GM06990 (cell line): ENCODE results near the gene PIN4.

ENCODE experiments used
- DNase-seq: peaks from one replicate; pipeline ENCODE4 v3.0.0-alpha.2; 2011; ENCODE audit not compliant: insufficient read length; ENCODE audit errors: extremely low read depth
- H3K27me3 ChIP-seq: replicated peaks from 2 replicates; pipeline ENCODE4 v1.6.0; 2011; ENCODE audit warnings: low read length; ENCODE audit not compliant: control insufficient read depth, insufficient read depth
- H3K36me3 ChIP-seq: 2 replicates; pipeline ENCODE4 v1.5.1; 2011; ENCODE audit warnings: low read length; ENCODE audit not compliant: control insufficient read depth, insufficient read depth
- H3K4me3 ChIP-seq: replicated peaks from 2 replicates; pipeline ENCODE4 v1.5.1; 2011; ENCODE audit warnings: low read depth, mild to moderate bottlenecking, control low read depth, low read length
- TF ChIP-seq, protein P1 (sequence below): IDR thresholded peaks from 2 replicates; pipeline ENCODE4 v1.5.1; 2011; ENCODE audit warnings: low read length, control low read depth, mild to moderate bottlenecking, inconsistent platforms; ENCODE audit not compliant: insufficient read depth, poor library complexity, severe bottlenecking

PIN4 gene

DNA sequence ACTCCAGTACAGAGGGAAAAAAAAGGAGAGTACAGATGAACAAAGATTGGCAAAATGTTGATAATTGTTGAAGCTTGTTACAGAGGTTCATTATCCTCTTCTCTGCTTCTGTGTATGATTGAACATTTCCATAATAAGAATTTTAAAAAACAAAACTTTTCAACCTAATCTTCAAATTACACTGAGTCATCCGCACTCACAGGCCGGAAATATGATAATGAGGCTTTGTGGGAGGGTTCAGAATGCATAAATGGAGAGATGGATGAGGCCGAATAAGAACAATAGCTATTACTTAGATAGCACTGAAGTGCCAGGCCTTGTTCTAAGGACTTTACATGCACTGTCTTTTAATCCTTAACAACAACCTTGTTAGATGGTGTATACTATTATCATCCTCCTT, 61.9 kb downstream of the PIN4 start:
- Histone ChIP-seq H3K36me3 (no peaks in the 10 kb centered on the region), H3K4me3 (no peak overlapping the region), H3K27me3 (no peaks in the 10 kb centered on the region)
- TF ChIP-seq, protein P1, sequence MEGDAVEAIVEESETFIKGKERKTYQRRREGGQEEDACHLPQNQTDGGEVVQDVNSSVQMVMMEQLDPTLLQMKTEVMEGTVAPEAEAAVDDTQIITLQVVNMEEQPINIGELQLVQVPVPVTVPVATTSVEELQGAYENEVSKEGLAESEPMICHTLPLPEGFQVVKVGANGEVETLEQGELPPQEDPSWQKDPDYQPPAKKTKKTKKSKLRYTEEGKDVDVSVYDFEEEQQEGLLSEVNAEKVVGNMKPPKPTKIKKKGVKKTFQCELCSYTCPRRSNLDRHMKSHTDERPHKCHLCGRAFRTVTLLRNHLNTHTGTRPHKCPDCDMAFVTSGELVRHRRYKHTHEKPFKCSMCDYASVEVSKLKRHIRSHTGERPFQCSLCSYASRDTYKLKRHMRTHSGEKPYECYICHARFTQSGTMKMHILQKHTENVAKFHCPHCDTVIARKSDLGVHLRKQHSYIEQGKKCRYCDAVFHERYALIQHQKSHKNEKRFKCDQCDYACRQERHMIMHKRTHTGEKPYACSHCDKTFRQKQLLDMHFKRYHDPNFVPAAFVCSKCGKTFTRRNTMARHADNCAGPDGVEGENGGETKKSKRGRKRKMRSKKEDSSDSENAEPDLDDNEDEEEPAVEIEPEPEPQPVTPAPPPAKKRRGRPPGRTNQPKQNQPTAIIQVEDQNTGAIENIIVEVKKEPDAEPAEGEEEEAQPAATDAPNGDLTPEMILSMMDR: no peak
- DNase-seq: no peak

- no peak for DNase-seq
- TF ChIP-seq, protein P1: peak; percentile 88
These were observed 64.0 kb downstream of the PIN4 start for GRCh38 chrX:72245461-72246089.

GRCh38 chrX:72247206-72247942, 65.8 kb downstream of the PIN4 start:
- TF ChIP-seq, protein P1: no peak
- Histone ChIP-seq H3K4me3 (no peak overlapping the region), H3K36me3 (no peaks in the 10 kb centered on the region), H3K27me3 (no peaks in the 10 kb centered on the region)
- no peak for DNase-seq

More at GRCh38 chrX:72245461-72246089, 64.0 kb downstream of the PIN4 start:
- Histone ChIP-seq H3K36me3 (no peaks in the 10 kb centered on the region), H3K27me3 (no peaks in the 10 kb centered on the region), H3K4me3 (no peak overlapping the region)
